ENCODE measurements around the gene MLXIP. TPM values are rescaled to one million over a fixed set of nuclear protein-coding genes. Genes with fewer than 3 reads are reported as not detected.

The MLXIP gene
- total RNA-seq, 1 donor, result 8.3 TPM

- TF ChIP-seq CTCF (IDR thresholded peaks at IDR 0.05; ENCODE audit: insufficient read depth, low read length), result no peak
- no peak overlapping the region for H3K4me3 ChIP-seq (ENCODE audit: low read depth, low read length)
- no peak for DNase-seq (ENCODE audit: low read depth)
These were observed 14.7 kb downstream of the MLXIP start for GRCh38 chr12:122093098-122093883.

- no peak for DNase-seq (ENCODE audit: low read depth)
- TF ChIP-seq CTCF (IDR thresholded peaks at IDR 0.05; ENCODE audit: insufficient read depth, low read length), result no peak
These were observed 15.7 kb downstream of the MLXIP start for GRCh38 chr12:122094137-122094734.

GRCh38 chr12:122094735-122095631 lies 16.4 kb downstream of the MLXIP start:
- peak; percentile 71 for DNase-seq (ENCODE audit: low read depth)
- no peak for TF ChIP-seq CTCF (IDR thresholded peaks at IDR 0.05; ENCODE audit: insufficient read depth, low read length)
- no peak overlapping the region for H3K4me3 ChIP-seq (ENCODE audit: low read depth, low read length)

More at GRCh38 chr12:122094137-122094734, 15.7 kb downstream of the MLXIP start:
- no peak overlapping the region for H3K4me3 ChIP-seq (ENCODE audit: low read depth, low read length)

GRCh38 chr12:122096014-122096413 lies 17.5 kb downstream of the MLXIP start:
- no peak for TF ChIP-seq CTCF (IDR thresholded peaks at IDR 0.05; ENCODE audit: insufficient read depth, low read length)
- no peak for DNase-seq (ENCODE audit: low read depth)
- H3K4me3 ChIP-seq (ENCODE audit: low read depth, low read length), result no peak overlapping the region

- TF ChIP-seq CTCF (IDR thresholded peaks at IDR 0.05; ENCODE audit: insufficient read depth, low read length), result no peak
- peak; percentile 42 for DNase-seq (ENCODE audit: low read depth)
- H3K4me3 ChIP-seq (ENCODE audit: low read depth, low read length), result no peak overlapping the region
These were observed 18.1 kb downstream of the MLXIP start for GRCh38 chr12:122096591-122097149.

- H3K4me3 ChIP-seq (ENCODE audit: low read depth, low read length), result no peak overlapping the region
- DNase-seq (ENCODE audit: low read depth), result no peak
These were observed 19.0 kb downstream of the MLXIP start for GRCh38 chr12:122097584-122097926.

More at GRCh38 chr12:122097584-122097926, 19.0 kb downstream of the MLXIP start:
- TF ChIP-seq CTCF (IDR thresholded peaks at IDR 0.05; ENCODE audit: insufficient read depth, low read length), result no peak
